OCI-LY1 (cell line): ENCODE data around the gene EFCAB10.

Experiments used
- H2AFZ ChIP-seq: fragments of 200-600 bp; sonication (generic), shearing (Covaris generic); 2 replicates; pipeline ENCODE4 v1.6.0; 2014; ENCODE audit warnings: antibody characterized with exemption, mild to moderate bottlenecking, low read length
- H3F3A ChIP-seq: fragments of 200-600 bp; sonication (generic), shearing (Covaris generic); 2 replicates; pipeline ENCODE4 v1.6.0; 2014; ENCODE audit warnings: mild to moderate bottlenecking, antibody characterized with exemption, low read length, moderate library complexity; ENCODE audit not compliant: insufficient read depth
- H3K27ac ChIP-seq: fragments of 200-600 bp; sonication (generic); 2 replicates; pipeline ENCODE4 v1.5.1; 2014; ENCODE audit warnings: low read length, mixed run types, mild to moderate bottlenecking, low read depth; ENCODE audit not compliant: poor library complexity, severe bottlenecking
- H3K27me3 ChIP-seq: fragments of 200-600 bp; sonication (generic); 2 replicates; pipeline ENCODE4 v1.6.0; 2014; ENCODE audit warnings: antibody characterized with exemption, mild to moderate bottlenecking, low read length, moderate library complexity; ENCODE audit not compliant: insufficient read depth
- H3K36me3 ChIP-seq: fragments of 200-600 bp; sonication (generic); 2 replicates; pipeline ENCODE4 v1.6.1; 2014; ENCODE audit warnings: mild to moderate bottlenecking, antibody characterized with exemption, low read length, moderate library complexity, mixed read lengths; ENCODE audit not compliant: insufficient read depth
- H3K4me1 ChIP-seq: fragments of 200-600 bp; sonication (generic); 2 replicates; pipeline ENCODE4 v1.5.1; 2014; ENCODE audit warnings: mild to moderate bottlenecking, low read length, moderate library complexity; ENCODE audit not compliant: insufficient read depth, severe bottlenecking
- H3K4me2 ChIP-seq: fragments of 200-600 bp; sonication (generic), shearing (Covaris generic); 2 replicates; pipeline ENCODE4 v1.6.1; 2014; ENCODE audit warnings: low read length
- H3K4me3 ChIP-seq: fragments of 200-600 bp; sonication (generic); 2 replicates; pipeline ENCODE4 v1.5.1; 2014; ENCODE audit warnings: low read length, low read depth, mild to moderate bottlenecking, mixed read lengths; ENCODE audit not compliant: poor library complexity, severe bottlenecking
- H3K79me2 ChIP-seq: fragments of 200-600 bp; shearing (Covaris generic); 2 replicates; pipeline ENCODE4 v1.6.1; 2016; ENCODE audit warnings: mixed run types, low read length, mixed read lengths; ENCODE audit not compliant: insufficient read depth
- H3K9ac ChIP-seq: fragments of 200-600 bp; sonication (generic), shearing (Covaris generic); 2 replicates; pipeline ENCODE4 v1.6.1; 2014; ENCODE audit warnings: mild to moderate bottlenecking, low read length, mixed read lengths
- H3K9me2 ChIP-seq: fragments of 200-600 bp; sonication (generic), shearing (Covaris generic); 2 replicates; pipeline ENCODE4 v1.6.1; 2014; ENCODE audit warnings: low read depth, mild to moderate bottlenecking, low read length, mixed read lengths
- H3K9me3 ChIP-seq: fragments of 200-600 bp; shearing (Covaris generic); 2 replicates; pipeline ENCODE4 v1.6.1; 2014; ENCODE audit warnings: low read length, mixed read lengths
- H4K20me1 ChIP-seq: fragments of 200-600 bp; sonication (generic), shearing (Covaris generic); 2 replicates; pipeline ENCODE4 v1.6.0; 2016; ENCODE audit warnings: mild to moderate bottlenecking, low read length; ENCODE audit not compliant: insufficient read depth
- CTCF ChIP-seq: fragments of 200-600 bp; sonication (generic), shearing (Covaris generic); IDR thresholded peaks from 2 replicates; pipeline ENCODE4 v1.5.1; 2017; ENCODE audit warnings: mild to moderate bottlenecking, antibody characterized with exemption, low read length, moderate library complexity, mixed read lengths
- EZH2 ChIP-seq: fragments of 200-600 bp; sonication (generic), shearing (Covaris generic); IDR thresholded peaks from 2 replicates; pipeline ENCODE4 v1.8.0; 2017; ENCODE audit warnings: borderline replicate concordance, mixed run types, mild to moderate bottlenecking, antibody characterized with exemption, low read length, moderate library complexity, mixed read lengths

Gene EFCAB10

GRCh38 chr7:105617280-105618015 lies 36.2 kb upstream of the EFCAB10 start:
- Histone ChIP-seq H4K20me1 (no peaks in the 10 kb centered on the region), H3F3A (no peaks in the 10 kb centered on the region), H3K36me3 (no peaks in the 10 kb centered on the region), H3K4me2 (no peak overlapping the region), H3K9ac (no peak overlapping the region), H2AFZ (no peak overlapping the region), H3K27me3 (0 out of 2 replicates have a peak, but pooled peaks cover 2% of the 10 kb centered on the region), H3K9me2 (no peaks in the 10 kb centered on the region), H3K79me2 (no peaks in the 10 kb centered on the region), H3K4me1 (no peaks in the 10 kb centered on the region), H3K4me3 (no peak overlapping the region), H3K9me3 (no peaks in the 10 kb centered on the region), H3K27ac (no peak overlapping the region)
- TF ChIP-seq CTCF (no peak), EZH2 (no peak)

DNA sequence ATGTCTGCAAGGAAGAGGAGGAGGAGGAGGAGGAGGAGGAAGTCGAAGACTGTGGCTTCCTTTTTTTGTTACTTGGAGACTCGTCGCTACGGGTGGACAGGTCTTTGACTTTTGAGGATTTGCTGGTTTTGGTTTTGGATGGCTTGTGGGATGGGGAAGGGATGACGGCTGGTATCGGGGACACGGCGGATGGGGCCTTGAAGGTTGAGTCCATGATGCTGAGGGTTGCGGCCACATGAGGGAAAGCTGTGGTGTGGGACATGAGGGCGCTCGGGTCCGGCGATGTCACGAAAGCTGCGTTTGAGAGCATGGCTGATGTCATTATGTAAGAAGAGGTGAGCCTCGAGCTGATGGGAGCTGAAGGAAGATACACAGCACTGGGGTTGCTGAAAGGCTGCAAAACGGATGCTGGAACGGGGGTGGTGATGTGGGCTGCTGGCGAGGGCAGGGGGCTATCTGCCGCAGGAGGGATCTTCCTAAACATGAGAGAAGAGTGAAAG lies 33.1 kb upstream of the EFCAB10 start:
- Histone ChIP-seq H3K4me1 (no peaks in the 10 kb centered on the region), H3F3A (no peaks in the 10 kb centered on the region), H3K27ac (no peak overlapping the region), H3K9me2 (no peaks in the 10 kb centered on the region), H3K4me2 (no peak overlapping the region), H3K36me3 (no peaks in the 10 kb centered on the region), H4K20me1 (no peaks in the 10 kb centered on the region), H2AFZ (no peak overlapping the region), H3K79me2 (no peaks in the 10 kb centered on the region), H3K9ac (no peak overlapping the region), H3K9me3 (no peaks in the 10 kb centered on the region), H3K4me3 (no peak overlapping the region), H3K27me3 (0 out of 2 replicates have a peak, but pooled peaks cover 3% of the 10 kb centered on the region)
- TF ChIP-seq CTCF (no peak), EZH2 (no peak)

GRCh38 chr7:105613611-105614330 lies 32.5 kb upstream of the EFCAB10 start:
- Histone ChIP-seq H3K9ac (no peak overlapping the region), H3K36me3 (no peaks in the 10 kb centered on the region), H3K9me3 (no peaks in the 10 kb centered on the region), H3K79me2 (no peaks in the 10 kb centered on the region), H3K4me3 (no peak overlapping the region), H3K9me2 (no peaks in the 10 kb centered on the region), H3K4me2 (no peak overlapping the region), H3K27me3 (0 out of 2 replicates have a peak, but pooled peaks cover 3% of the 10 kb centered on the region), H3K27ac (no peak overlapping the region), H3F3A (no peaks in the 10 kb centered on the region), H3K4me1 (no peaks in the 10 kb centered on the region), H4K20me1 (no peaks in the 10 kb centered on the region), H2AFZ (no peak overlapping the region)
- no peak for TF ChIP-seq CTCF
- TF ChIP-seq EZH2: no peak
